ENCODE measurements around the gene USP10.
"Not testable (repeated sequence)": the region's sequence is repeated elsewhere in the genome, so short reads cannot be mapped to it uniquely, and the experiment has no call there.

Gene USP10

DNA sequence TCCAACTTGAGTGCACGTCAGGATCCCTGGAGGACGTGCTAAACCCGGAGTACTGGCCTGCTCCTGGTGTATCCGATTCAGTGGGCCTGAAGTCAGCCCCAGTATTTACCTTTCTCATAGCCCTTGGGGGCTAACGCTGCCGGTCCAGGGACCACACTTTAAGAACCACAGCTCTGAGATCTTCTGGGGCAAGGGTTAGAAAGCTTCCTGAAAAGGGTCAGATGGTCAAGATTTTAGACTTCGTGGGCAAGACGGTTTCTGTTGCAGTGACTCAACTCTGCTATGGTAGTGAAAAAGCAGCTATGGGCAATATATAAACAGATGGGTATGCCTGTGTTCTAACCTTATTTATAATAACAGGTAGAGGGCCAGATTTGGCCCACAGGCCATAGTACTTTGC, 14.6 kb upstream of the USP10 start:
- TF ChIP-seq, protein P1, sequence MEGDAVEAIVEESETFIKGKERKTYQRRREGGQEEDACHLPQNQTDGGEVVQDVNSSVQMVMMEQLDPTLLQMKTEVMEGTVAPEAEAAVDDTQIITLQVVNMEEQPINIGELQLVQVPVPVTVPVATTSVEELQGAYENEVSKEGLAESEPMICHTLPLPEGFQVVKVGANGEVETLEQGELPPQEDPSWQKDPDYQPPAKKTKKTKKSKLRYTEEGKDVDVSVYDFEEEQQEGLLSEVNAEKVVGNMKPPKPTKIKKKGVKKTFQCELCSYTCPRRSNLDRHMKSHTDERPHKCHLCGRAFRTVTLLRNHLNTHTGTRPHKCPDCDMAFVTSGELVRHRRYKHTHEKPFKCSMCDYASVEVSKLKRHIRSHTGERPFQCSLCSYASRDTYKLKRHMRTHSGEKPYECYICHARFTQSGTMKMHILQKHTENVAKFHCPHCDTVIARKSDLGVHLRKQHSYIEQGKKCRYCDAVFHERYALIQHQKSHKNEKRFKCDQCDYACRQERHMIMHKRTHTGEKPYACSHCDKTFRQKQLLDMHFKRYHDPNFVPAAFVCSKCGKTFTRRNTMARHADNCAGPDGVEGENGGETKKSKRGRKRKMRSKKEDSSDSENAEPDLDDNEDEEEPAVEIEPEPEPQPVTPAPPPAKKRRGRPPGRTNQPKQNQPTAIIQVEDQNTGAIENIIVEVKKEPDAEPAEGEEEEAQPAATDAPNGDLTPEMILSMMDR (IDR thresholded peaks at IDR 0.05; ENCODE audit: borderline replicate concordance, control extremely low read depth, extremely low read depth, insufficient read depth, missing control alignments), result no peak
- in situ Hi-C loops (cut with MboI; ENCODE audit: low sequenced_read_pairs, unreplicated experiment), result no loop called here
- DNase-seq (ENCODE audit: low spot score), result no peak

DNA sequence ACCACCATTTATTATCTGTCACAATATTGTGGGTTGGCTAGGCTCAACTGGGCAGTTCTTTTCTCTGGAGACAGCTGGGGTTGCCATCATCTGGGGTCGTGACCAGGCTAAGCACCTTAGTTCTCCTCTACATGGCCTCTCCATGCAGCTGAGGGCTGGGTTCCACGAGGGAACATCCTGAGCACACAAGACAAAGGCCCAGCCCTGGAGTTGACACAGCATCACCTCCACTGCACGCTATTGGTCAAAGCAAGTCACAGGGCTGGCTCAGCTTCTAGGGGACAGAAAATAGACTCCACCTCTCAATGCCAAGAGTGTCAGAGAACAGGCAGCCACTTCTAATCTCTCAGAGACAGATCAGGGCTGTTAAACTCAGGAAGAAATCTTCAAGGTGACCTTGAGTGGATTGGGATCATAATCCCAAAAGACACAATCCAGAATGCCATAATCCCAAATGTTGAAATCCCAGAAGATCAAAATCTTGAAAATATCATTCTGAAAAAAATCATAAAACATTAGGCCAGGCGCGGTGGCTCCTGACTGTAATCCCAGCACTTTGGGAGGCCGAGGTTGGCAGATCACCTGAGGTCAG, 13.0 kb upstream of the USP10 start:
- TF ChIP-seq, protein P1 (IDR thresholded peaks at IDR 0.05; ENCODE audit: borderline replicate concordance, control extremely low read depth, extremely low read depth, insufficient read depth, missing control alignments), result no peak
- no peak for DNase-seq (ENCODE audit: low spot score)
- in situ Hi-C loops (cut with MboI; ENCODE audit: low sequenced_read_pairs, unreplicated experiment), result no loop called here

DNA sequence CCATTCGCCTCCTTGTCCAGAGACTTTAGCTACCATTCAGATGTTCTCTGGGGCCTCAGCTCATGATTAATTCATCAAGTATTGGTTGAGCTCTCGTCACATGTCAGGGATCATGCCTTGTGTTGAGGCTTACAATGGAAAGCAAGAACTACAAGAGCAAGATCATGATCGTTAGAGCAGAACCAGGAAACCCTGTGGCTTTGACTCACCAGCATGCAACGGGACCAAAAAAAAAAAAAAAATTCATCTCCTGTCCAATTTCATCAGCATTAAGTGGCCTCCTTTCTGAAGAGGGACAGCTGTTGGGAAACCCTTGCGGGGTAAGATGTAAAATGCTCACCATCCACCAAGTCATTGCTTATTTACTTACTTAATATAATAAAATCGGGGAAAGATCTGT, 12.1 kb upstream of the USP10 start:
- peak; percentile 58 for DNase-seq (ENCODE audit: low spot score)
- in situ Hi-C loops (cut with MboI; ENCODE audit: low sequenced_read_pairs, unreplicated experiment), result no loop called here
- TF ChIP-seq, protein P1 (IDR thresholded peaks at IDR 0.05; ENCODE audit: borderline replicate concordance, control extremely low read depth, extremely low read depth, insufficient read depth, missing control alignments), result no peak

DNA sequence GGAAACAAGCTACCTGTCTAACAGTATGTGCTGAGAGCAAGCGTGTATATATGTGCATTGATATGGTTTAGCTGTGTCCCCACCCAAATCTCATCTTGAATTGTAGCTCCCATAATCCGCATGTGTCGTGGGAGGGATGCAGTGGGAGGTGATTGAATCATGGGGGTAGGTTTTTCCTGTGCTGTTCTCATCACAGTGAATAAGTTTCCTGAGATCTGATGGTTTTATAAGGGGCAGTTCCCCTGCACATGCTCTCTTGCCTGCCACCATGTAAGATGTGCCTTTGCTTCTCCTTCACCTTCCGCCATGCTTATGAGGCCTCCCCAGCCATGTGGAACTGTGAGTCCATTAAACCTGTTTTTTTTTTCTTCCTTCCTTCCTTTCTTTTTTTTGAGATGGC, 11.6 kb upstream of the USP10 start:
- in situ Hi-C loops (cut with MboI; ENCODE audit: low sequenced_read_pairs, unreplicated experiment), result not testable (repeated sequence)

DNA sequence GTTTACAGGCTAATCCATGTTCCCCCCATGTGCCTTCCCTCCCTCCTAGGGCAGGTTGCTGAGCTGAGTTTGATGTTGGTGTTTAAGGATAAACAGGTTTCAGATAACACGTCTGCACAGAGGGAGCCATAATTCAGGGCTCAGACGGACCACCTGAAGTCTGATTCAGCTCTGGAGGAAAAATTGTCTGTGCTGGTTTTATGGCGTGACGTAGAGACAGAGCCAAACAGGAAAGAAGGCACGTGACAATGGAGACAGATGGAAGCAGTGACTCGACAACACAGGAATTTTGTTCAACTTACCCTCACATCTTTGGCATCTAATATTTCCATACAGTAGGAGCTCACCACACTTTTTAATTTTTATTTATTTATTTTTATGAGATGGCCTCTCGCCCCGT, 10.7 kb upstream of the USP10 start:
- DNase-seq (ENCODE audit: low spot score), result no peak
- TF ChIP-seq, protein P1 (IDR thresholded peaks at IDR 0.05; ENCODE audit: borderline replicate concordance, control extremely low read depth, extremely low read depth, insufficient read depth, missing control alignments), result no peak
- in situ Hi-C loops (cut with MboI; ENCODE audit: low sequenced_read_pairs, unreplicated experiment), result no loop called here

More for the DNA sequence above, 11.6 kb upstream of the USP10 start:
- not testable (repeated sequence) for DNase-seq (ENCODE audit: low spot score)

DNA sequence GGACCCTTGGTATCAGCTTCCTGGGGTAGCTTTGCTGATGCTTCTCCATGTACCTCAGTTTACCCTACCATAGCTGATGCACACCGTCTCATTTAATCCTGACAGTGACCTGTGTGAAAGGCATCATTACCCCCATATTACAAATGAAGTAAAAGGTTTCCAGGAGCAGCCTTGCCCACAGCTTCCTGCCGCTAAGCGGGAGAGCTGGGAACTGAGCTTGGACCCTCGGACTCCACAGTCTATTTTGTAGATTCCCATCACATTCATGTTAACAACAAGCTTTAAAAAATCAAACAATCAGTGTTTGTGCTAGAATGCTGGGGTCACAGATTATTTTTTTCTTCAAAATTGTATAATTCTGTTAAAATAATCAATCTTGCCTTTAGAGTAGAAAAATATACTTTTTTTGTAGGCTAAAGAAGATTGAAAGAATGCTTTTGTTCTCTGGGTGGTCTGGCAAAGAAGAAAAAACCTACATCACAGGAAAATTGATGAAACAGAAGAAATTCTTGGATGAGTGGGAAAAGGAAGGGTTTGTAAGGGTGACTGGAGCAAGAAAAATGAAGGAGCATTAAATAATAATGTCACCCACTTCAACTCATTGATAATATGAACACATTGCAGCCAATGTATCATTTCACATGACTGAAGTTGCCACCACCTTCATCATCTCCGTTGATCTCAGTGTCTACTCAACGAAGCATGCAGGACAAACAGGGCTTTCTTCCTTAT, 9.5 kb upstream of the USP10 start:
- in situ Hi-C loops (cut with MboI; ENCODE audit: low sequenced_read_pairs, unreplicated experiment), result no loop called here
- TF ChIP-seq, protein P1 (IDR thresholded peaks at IDR 0.05; ENCODE audit: borderline replicate concordance, control extremely low read depth, extremely low read depth, insufficient read depth, missing control alignments), result no peak
- DNase-seq (ENCODE audit: low spot score), result no peak

DNA sequence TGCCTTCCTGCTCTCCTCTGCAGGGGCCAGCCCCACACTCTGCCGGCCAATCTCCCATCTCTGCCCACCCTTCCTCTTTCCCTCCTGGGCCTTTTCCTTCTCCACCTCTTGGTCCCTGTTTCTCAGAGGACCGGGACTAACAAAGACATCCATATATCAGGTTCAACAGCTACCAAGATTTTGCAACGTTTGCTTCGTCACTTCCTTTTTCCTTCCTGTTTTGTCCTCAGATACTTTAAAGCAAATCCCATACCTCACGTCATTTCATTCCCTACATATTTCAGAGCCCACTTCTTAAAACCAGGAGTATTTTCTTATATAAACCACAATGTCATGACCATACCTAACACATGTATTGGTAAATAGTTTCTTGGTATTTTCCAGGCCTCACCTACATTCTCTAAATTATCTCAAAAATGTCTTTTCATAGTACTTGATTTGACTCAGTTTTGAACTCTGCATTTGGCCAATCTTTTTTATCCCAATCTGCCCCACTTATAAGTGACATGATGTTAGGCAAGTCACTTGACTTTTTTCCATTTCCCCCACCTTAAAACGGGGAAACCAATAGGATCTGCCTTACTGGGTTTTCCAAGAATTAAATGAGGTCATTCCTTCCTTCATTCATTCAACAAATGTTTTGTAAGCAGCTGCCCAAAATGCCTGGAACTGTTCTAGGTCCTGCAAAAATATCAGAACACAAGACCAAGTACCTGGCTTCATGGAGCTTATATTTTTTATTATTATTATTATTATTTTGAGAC, 7.2 kb upstream of the USP10 start:
- in situ Hi-C loops (cut with MboI; ENCODE audit: low sequenced_read_pairs, unreplicated experiment), result no loop called here
- TF ChIP-seq, protein P1 (IDR thresholded peaks at IDR 0.05; ENCODE audit: borderline replicate concordance, control extremely low read depth, extremely low read depth, insufficient read depth, missing control alignments), result no peak
- no peak for DNase-seq (ENCODE audit: low spot score)

DNA sequence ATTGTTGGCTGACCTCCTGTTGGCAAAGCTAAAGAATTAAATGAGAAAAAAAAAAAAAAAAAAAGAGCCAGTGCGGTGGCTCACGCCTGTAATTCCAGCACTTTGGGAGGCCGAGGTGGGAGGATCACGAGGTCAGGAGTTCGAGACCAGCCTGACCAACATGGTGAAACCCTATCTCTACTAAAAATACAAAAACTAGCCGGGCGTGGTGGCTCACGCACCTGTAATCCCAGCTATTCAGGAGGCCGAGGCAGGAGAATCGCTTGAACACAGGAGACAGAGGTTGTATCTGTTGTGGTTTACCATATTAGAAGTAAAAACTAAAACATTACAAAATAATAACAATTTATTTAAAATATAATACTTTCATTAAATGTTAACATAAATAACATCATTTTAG, 5.9 kb upstream of the USP10 start:
- in situ Hi-C loops (cut with MboI; ENCODE audit: low sequenced_read_pairs, unreplicated experiment), result not testable (repeated sequence)

More for the DNA sequence above, 5.9 kb upstream of the USP10 start:
- not testable (repeated sequence) for DNase-seq (ENCODE audit: low spot score)
